ENCODE measurements around the gene FAM229A. TPM values are rescaled to one million over a fixed set of nuclear protein-coding genes. Genes with fewer than 3 reads are reported as not detected.

Gene FAM229A
- total RNA-seq, 1 experiment from 2014 or later = 0.84 TPM

- DNase-seq (ENCODE audit: low read depth) = no peak
Measured at GRCh38 chr1:32350785-32351398, 11.4 kb downstream of the FAM229A start.

GRCh38 chr1:32349211-32349708 lies 13.0 kb downstream of the FAM229A start:
- peak; percentile 97 for DNase-seq (ENCODE audit: low read depth)

- no peak for DNase-seq (ENCODE audit: low read depth)
Measured at GRCh38 chr1:32346532-32347157, 15.6 kb downstream of the FAM229A start.

GRCh38 chr1:32345289-32345827 lies 16.9 kb downstream of the FAM229A start:
- peak; percentile 38 for DNase-seq (ENCODE audit: low read depth)

GRCh38 chr1:32342704-32343103 lies 19.6 kb downstream of the FAM229A start:
- DNase-seq (ENCODE audit: low read depth) = no peak

- no peak for DNase-seq (ENCODE audit: low read depth)
Measured at GRCh38 chr1:32341971-32342370, 20.3 kb downstream of the FAM229A start.

GRCh38 chr1:32341186-32341757 lies 21.0 kb downstream of the FAM229A start:
- DNase-seq (ENCODE audit: low read depth) = no peak

GRCh38 chr1:32339363-32339978 lies 22.8 kb downstream of the FAM229A start:
- DNase-seq (ENCODE audit: low read depth) = peak; percentile 75

GRCh38 chr1:32338637-32339145 lies 23.6 kb downstream of the FAM229A start:
- no peak for DNase-seq (ENCODE audit: low read depth)

GRCh38 chr1:32337855-32338636 lies 24.2 kb downstream of the FAM229A start:
- peak; percentile 74 for DNase-seq (ENCODE audit: low read depth)

GRCh38 chr1:32336963-32337675 lies 25.2 kb downstream of the FAM229A start:
- DNase-seq (ENCODE audit: low read depth) = peak; percentile 64

GRCh38 chr1:32336591-32336932 lies 25.7 kb downstream of the FAM229A start:
- DNase-seq (ENCODE audit: low read depth) = no peak

- peak; percentile 66 for DNase-seq (ENCODE audit: low read depth)
Measured at GRCh38 chr1:32335790-32336590, 26.3 kb downstream of the FAM229A start, which contains the start of gene MARCKSL1. MARCKSL1 (minus strand) TSS chr1:32336233; CDS start chr1:32336033, 200 bp downstream.

- DNase-seq (ENCODE audit: low read depth) = no peak
Measured at GRCh38 chr1:32335535-32335789, 26.8 kb downstream of the FAM229A start.

GRCh38 chr1:32334864-32335534 lies 27.3 kb downstream of the FAM229A start:
- DNase-seq (ENCODE audit: low read depth) = peak; percentile 45

GRCh38 chr1:32334274-32334861 lies 27.9 kb downstream of the FAM229A start:
- DNase-seq (ENCODE audit: low read depth) = no peak

GRCh38 chr1:32333251-32333963 lies 28.9 kb downstream of the FAM229A start:
- DNase-seq (ENCODE audit: low read depth) = no peak

GRCh38 chr1:32332290-32333079 lies 29.8 kb downstream of the FAM229A start:
- peak; percentile 43 for DNase-seq (ENCODE audit: low read depth)
